Hepatocyte (in vitro differentiated cells): ENCODE data around the gene TOGARAM2. TPM values are rescaled to one million over a fixed set of nuclear protein-coding genes. Genes with fewer than 3 reads are reported as not detected.

Experiments used
- DNase-seq: peaks from one replicate; pipeline ENCODE4 v3.0.0-alpha.2; 2016; ENCODE audit warnings: low spot score
- H2AFZ ChIP-seq: fragments of 200-600 bp; sonication (generic); 2 replicates; pipeline ENCODE4 v1.6.0; 2016; ENCODE audit warnings: antibody characterized with exemption, mild to moderate bottlenecking
- H3K27ac ChIP-seq: fragments of 200-600 bp; sonication (generic); 2 replicates; pipeline ENCODE4 v1.5.1; 2016; ENCODE audit warnings: mild to moderate bottlenecking
- H3K27me3 ChIP-seq: fragments of 200-600 bp; sonication (generic); 2 replicates; pipeline ENCODE4 v1.6.1; 2016
- H3K36me3 ChIP-seq: fragments of 200-600 bp; sonication (generic); replicated peaks from 2 replicates; pipeline ENCODE4 v1.5.1; 2016; ENCODE audit warnings: low read depth; ENCODE audit not compliant: insufficient read depth
- H3K4me1 ChIP-seq: fragments of 200-600 bp; sonication (generic); 2 replicates; pipeline ENCODE4 v1.5.1; 2016; ENCODE audit warnings: mild to moderate bottlenecking, moderate library complexity; ENCODE audit not compliant: insufficient read depth
- H3K4me2 ChIP-seq: fragments of 200-600 bp; sonication (generic); 2 replicates; pipeline ENCODE4 v1.6.0; 2016
- H3K4me3 ChIP-seq: fragments of 200-600 bp; sonication (generic); 2 replicates; pipeline ENCODE4 v1.5.1; 2016; ENCODE audit warnings: mild to moderate bottlenecking
- H3K79me2 ChIP-seq: fragments of 200-600 bp; sonication (generic); 2 replicates; pipeline ENCODE4 v1.6.0; 2017; ENCODE audit warnings: mild to moderate bottlenecking
- H3K9me2 ChIP-seq: fragments of 200-600 bp; sonication (generic); replicated peaks from 2 replicates; pipeline ENCODE4 v1.6.0; 2017; ENCODE audit warnings: mild to moderate bottlenecking; ENCODE audit not compliant: insufficient read depth
- H3K9me3 ChIP-seq: fragments of 200-600 bp; sonication (generic); 2 replicates; pipeline ENCODE4 v1.5.1; 2016; ENCODE audit warnings: low read depth, mild to moderate bottlenecking
- H4K20me1 ChIP-seq: fragments of 200-600 bp; sonication (generic); 2 replicates; pipeline ENCODE4 v1.6.0; 2016; ENCODE audit warnings: mild to moderate bottlenecking; ENCODE audit not compliant: insufficient read depth, poor library complexity, severe bottlenecking
- CTCF ChIP-seq: fragments of 200-600 bp; sonication (generic); IDR thresholded peaks from 2 replicates; pipeline ENCODE4 v1.5.1; 2016; ENCODE audit warnings: antibody characterized with exemption, mild to moderate bottlenecking; ENCODE audit not compliant: poor library complexity
- EZH2 ChIP-seq: fragments of 200-600 bp; sonication (generic); IDR thresholded peaks from 2 replicates; pipeline ENCODE4 v1.6.1; 2016; ENCODE audit warnings: antibody characterized with exemption, mild to moderate bottlenecking, borderline replicate concordance
- EZH2phosphoT487 ChIP-seq: fragments of 200-600 bp; sonication (generic); IDR thresholded peaks from one replicate; pipeline ENCODE4 v1.6.1; 2018; ENCODE audit warnings: antibody characterized with exemption, mild to moderate bottlenecking, low read depth, moderate library complexity; ENCODE audit not compliant: unreplicated experiment, severe bottlenecking
- WGBS: methylation state at CpG from one replicate; pipeline ENCODE4 v1.1.6; 2016; ENCODE audit warnings: low lambda C conversion rate; ENCODE audit errors: missing lambda C conversion rate; 5-methylcytosine and 5-hydroxymethylcytosine counted together
- polyA plus RNA-seq: library from polyadenylated mRNA; unstranded; fragments of >200 nt; fragmentation: Nextera tagmentation; extraction: Ambion mirVana; gene quantifications from 2 replicates; pipeline ENCODE4 v1.2.1, GENCODE V29; 2016
- total RNA-seq: library from RNA; depleted of rRNA; stranded (reverse); fragments of >200 nt; gene quantifications from 2 replicates; pipeline ENCODE4 v1.2.3, GENCODE V29; 2014

Gene TOGARAM2
- total and polyA plus RNA-seq, 2 experiments from 2014 or later: 0.47 to 1.3 TPM

DNA sequence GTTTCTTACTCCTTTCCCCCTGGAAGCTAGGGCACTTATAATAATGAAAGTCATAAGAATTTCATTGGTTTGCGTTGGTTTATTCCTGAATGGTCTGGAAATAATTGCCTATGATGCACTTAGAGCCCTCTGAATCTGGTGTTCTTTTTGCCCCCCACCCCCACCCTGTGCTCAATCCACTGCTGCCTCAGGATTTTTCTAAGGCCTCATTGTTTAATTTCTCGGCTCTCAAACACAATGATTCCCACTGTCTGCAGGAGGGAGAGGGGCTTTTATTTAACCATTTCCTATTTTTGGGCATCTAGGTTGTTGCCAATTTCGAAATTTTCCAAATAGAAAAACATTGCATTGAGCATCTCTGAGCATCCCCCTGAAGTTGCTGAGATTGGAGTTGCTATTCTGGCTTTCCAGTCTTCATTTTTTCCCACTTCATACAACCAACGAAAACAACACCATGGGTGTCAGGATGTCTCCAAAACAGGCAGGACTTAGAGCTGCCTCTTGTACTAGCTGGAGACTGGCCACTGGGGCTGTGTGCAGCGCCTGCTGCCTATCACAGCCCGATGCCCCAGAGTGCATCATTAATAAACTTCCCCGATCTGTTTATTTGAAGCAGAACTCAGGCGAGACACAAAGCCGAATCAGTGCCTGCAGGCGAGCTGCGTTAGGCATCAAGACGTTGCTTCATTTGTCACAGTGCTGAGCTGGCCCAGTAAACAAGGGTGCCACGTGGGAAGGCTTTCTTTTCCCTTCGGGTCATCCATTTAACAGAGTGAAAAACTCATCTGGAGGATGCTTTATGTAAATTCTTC is 95.0 kb downstream of the TOGARAM2 start:
- Histone ChIP-seq H3K4me3 (no peak overlapping the region), H3K27me3 (no peaks in the 10 kb centered on the region), H3K9me2 (no peaks in the 10 kb centered on the region), H4K20me1 (no peaks in the 10 kb centered on the region), H3K27ac (no peak overlapping the region), H2AFZ (no peak overlapping the region), H3K9me3 (no peaks in the 10 kb centered on the region), H3K4me1 (no peaks in the 10 kb centered on the region), H3K4me2 (no peak overlapping the region), H3K79me2 (no peaks in the 10 kb centered on the region), H3K36me3 (no peaks in the 10 kb centered on the region)
- WGBS: 53% methylated on average over 14 of the region's 14 CpGs
- DNase-seq: no peak
- TF ChIP-seq EZH2phosphoT487 (no peak), CTCF (no peak), EZH2 (no peak)

GRCh38 chr2:29079887-29080286 is 98.8 kb downstream of the TOGARAM2 start:
- H4K20me1 ChIP-seq: no peaks in the 10 kb centered on the region
- DNase-seq: no peak
- no peak overlapping the region for H2AFZ ChIP-seq
- no peak overlapping the region for H3K27ac ChIP-seq
- no peaks in the 10 kb centered on the region for H3K9me2 ChIP-seq
- no peak overlapping the region for H3K4me2 ChIP-seq
- no peaks in the 10 kb centered on the region for H3K9me3 ChIP-seq
- no peak overlapping the region for H3K4me3 ChIP-seq
- H3K36me3 ChIP-seq: no peaks in the 10 kb centered on the region
- no peaks in the 10 kb centered on the region for H3K4me1 ChIP-seq
- TF ChIP-seq CTCF: no peak
- no peak for TF ChIP-seq EZH2
- no peak for TF ChIP-seq EZH2phosphoT487
- H3K27me3 ChIP-seq: no peaks in the 10 kb centered on the region
- 97% methylated on average over 7 of the region's 7 CpGs for WGBS
- no peaks in the 10 kb centered on the region for H3K79me2 ChIP-seq

DNA sequence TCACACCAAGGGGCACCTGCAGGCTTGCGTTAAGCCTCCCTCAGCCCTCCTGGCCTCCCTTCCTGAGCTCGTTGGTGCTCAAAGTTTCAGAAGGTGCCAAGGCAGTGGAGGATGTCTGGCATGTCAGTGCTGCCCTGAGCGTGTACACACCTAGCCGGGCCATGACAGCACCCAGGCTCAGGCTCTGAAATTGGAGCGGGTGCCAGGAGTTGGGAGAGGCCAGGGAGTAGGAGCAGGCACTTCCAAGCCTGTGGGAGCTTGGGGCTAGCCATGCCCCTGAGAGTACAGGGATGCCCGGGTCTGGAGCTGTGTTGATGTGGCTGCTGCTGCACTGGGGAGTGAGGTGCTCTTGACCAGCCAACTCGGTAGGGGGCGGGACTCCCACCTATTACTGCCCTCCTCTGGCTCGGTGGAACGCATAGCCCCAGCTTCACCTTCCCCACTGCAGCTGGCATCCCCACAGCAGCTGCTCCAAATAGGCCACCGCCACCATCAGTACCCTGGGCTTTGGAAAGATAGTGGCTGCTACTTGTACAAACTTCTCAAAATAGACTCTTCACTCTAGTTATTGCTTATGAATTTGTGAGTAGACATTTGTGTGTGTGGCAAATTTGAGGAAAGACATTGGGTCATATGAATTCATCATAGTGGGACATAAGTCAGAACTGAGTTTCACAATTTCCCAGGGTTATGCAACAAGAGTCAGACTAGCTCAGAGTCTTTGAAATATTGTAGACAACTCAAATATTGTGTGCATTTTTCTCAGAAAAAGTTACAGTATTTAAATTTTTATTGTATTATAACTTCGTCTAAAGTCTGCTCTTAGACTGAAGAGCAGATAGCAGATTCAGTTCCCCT is 100.0 kb downstream of the TOGARAM2 start:
- no peak overlapping the region for H2AFZ ChIP-seq
- no peaks in the 10 kb centered on the region for H3K27me3 ChIP-seq

More for the DNA sequence above, 100.0 kb downstream of the TOGARAM2 start:
- WGBS: 74% methylated on average over 12 of the region's 12 CpGs
- no peak overlapping the region for H3K4me3 ChIP-seq
- no peaks in the 10 kb centered on the region for H3K4me1 ChIP-seq
- H3K27ac ChIP-seq: no peak overlapping the region
- H3K4me2 ChIP-seq: no peak overlapping the region
- no peaks in the 10 kb centered on the region for H3K9me3 ChIP-seq
- DNase-seq: no peak
- H4K20me1 ChIP-seq: no peaks in the 10 kb centered on the region
- TF ChIP-seq EZH2: no peak
- no peak for TF ChIP-seq EZH2phosphoT487
- H3K9me2 ChIP-seq: no peaks in the 10 kb centered on the region
- H3K79me2 ChIP-seq: no peaks in the 10 kb centered on the region
- H3K36me3 ChIP-seq: no peaks in the 10 kb centered on the region
